OCI-LY7 (cell line): ENCODE data around the gene ABHD12.

Source experiments
- EZH2phosphoT487 ChIP-seq: fragments of 200-600 bp; sonication (generic); IDR thresholded peaks from 2 replicates; pipeline ENCODE4 v1.6.1; 2018; ENCODE audit warnings: low read depth, borderline replicate concordance, mild to moderate bottlenecking, mixed run types, antibody characterized with exemption, low read length, moderate library complexity, mixed read lengths
- TF ChIP-seq, protein P1 (sequence below): fragments of 200-600 bp; sonication (generic); conservative IDR thresholded peaks from 2 replicates; pipeline ENCODE4 v1.5.1; 2014; ENCODE audit warnings: mild to moderate bottlenecking, antibody characterized with exemption, low read length, moderate library complexity, mixed read lengths

- TF ChIP-seq, protein P1, sequence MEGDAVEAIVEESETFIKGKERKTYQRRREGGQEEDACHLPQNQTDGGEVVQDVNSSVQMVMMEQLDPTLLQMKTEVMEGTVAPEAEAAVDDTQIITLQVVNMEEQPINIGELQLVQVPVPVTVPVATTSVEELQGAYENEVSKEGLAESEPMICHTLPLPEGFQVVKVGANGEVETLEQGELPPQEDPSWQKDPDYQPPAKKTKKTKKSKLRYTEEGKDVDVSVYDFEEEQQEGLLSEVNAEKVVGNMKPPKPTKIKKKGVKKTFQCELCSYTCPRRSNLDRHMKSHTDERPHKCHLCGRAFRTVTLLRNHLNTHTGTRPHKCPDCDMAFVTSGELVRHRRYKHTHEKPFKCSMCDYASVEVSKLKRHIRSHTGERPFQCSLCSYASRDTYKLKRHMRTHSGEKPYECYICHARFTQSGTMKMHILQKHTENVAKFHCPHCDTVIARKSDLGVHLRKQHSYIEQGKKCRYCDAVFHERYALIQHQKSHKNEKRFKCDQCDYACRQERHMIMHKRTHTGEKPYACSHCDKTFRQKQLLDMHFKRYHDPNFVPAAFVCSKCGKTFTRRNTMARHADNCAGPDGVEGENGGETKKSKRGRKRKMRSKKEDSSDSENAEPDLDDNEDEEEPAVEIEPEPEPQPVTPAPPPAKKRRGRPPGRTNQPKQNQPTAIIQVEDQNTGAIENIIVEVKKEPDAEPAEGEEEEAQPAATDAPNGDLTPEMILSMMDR, result no peak
- TF ChIP-seq EZH2phosphoT487, result no peak
These were observed 134.3 kb downstream of the ABHD12 start for GRCh38 chr20:25256226-25256859.
